ENCODE results near the gene CD244. TPM values are rescaled to one million over a fixed set of nuclear protein-coding genes. Genes with fewer than 3 reads are reported as not detected.

The CD244 gene
- polyA plus RNA-seq, 1 donor from 2014 or later, result not detected

- no peaks in the 10 kb centered on the region for H3K9me2 ChIP-seq (ENCODE audit: insufficient read depth, low read length)
- H3F3A ChIP-seq (ENCODE audit: insufficient read depth, low read length, poor library complexity, severe bottlenecking), result no peaks in the 10 kb centered on the region
- H3K9me3 ChIP-seq (ENCODE audit: low read length), result no peaks in the 10 kb centered on the region
- H3K4me2 ChIP-seq (ENCODE audit: low read length), result no peak overlapping the region
- no peak overlapping the region for H3K4me3 ChIP-seq (ENCODE audit: low read length)
- no peaks in the 10 kb centered on the region for H3K79me2 ChIP-seq (replicated peaks; ENCODE audit: insufficient read depth, low read length)
- H4K20me1 ChIP-seq (ENCODE audit: insufficient read depth), result no peaks in the 10 kb centered on the region
- no peak for TF ChIP-seq POLR2AphosphoS5 (IDR thresholded peaks at IDR 0.05)
- no peak for TF ChIP-seq TAF1 (IDR thresholded peaks at IDR 0.05; ENCODE audit: low read depth)
- TF ChIP-seq EZH2 (IDR thresholded peaks at IDR 0.05; ENCODE audit: borderline replicate concordance, insufficient read depth, low read length, poor library complexity, severe bottlenecking), result no peak
- no peak for TF ChIP-seq REST (IDR thresholded peaks at IDR 0.05; ENCODE audit: borderline replicate concordance)
- no peak for TF ChIP-seq CTCF (IDR thresholded peaks at IDR 0.05; ENCODE audit: poor library complexity, severe bottlenecking)
- TF ChIP-seq EP300 (conservative IDR thresholded peaks at IDR 0.05; ENCODE audit: poor library complexity, severe bottlenecking), result no peak
- no peak for TF ChIP-seq SMC3 (conservative IDR thresholded peaks at IDR 0.05; ENCODE audit: poor library complexity)
- TF ChIP-seq MXI1 (conservative IDR thresholded peaks at IDR 0.05; ENCODE audit: poor library complexity, severe bottlenecking), result no peak
- TF ChIP-seq RAD21 (conservative IDR thresholded peaks at IDR 0.05), result no peak
- no peak overlapping the region for H2AFZ ChIP-seq (ENCODE audit: low read depth, low read length)
- no peak overlapping the region for H3K9ac ChIP-seq (ENCODE audit: low read length)
- no peak overlapping the region for H3K27ac ChIP-seq (ENCODE audit: low read length)
- H3K27me3 ChIP-seq (ENCODE audit: insufficient read depth, low read depth, low read length), result no peaks in the 10 kb centered on the region
- no peaks in the 10 kb centered on the region for H3K36me3 ChIP-seq (ENCODE audit: insufficient read depth, low read length)
Observed at GRCh38 chr1:160827418-160827817, 35.3 kb downstream of the CD244 start.

- TF ChIP-seq EP300 (conservative IDR thresholded peaks at IDR 0.05; ENCODE audit: poor library complexity, severe bottlenecking), result no peak
- TF ChIP-seq TAF1 (IDR thresholded peaks at IDR 0.05; ENCODE audit: low read depth), result no peak
- H2AFZ ChIP-seq (ENCODE audit: low read depth, low read length), result no peak overlapping the region
Observed at GRCh38 chr1:160826546-160826945, 36.1 kb downstream of the CD244 start.

GRCh38 chr1:160823296-160823695 is 39.4 kb downstream of the CD244 start:
- no peaks in the 10 kb centered on the region for H3K27me3 ChIP-seq (ENCODE audit: insufficient read depth, low read depth, low read length)
- no peak overlapping the region for H3K27ac ChIP-seq (ENCODE audit: low read length)
- H3K36me3 ChIP-seq (ENCODE audit: insufficient read depth, low read length), result no peaks in the 10 kb centered on the region
- H3K9me3 ChIP-seq (ENCODE audit: low read length), result no peaks in the 10 kb centered on the region
- no peak overlapping the region for H3K4me2 ChIP-seq (ENCODE audit: low read length)
- TF ChIP-seq CTCF (IDR thresholded peaks at IDR 0.05; ENCODE audit: poor library complexity, severe bottlenecking), result no peak
- TF ChIP-seq RAD21 (conservative IDR thresholded peaks at IDR 0.05), result no peak
- TF ChIP-seq EZH2 (IDR thresholded peaks at IDR 0.05; ENCODE audit: borderline replicate concordance, insufficient read depth, low read length, poor library complexity, severe bottlenecking), result no peak
- TF ChIP-seq EP300 (conservative IDR thresholded peaks at IDR 0.05; ENCODE audit: poor library complexity, severe bottlenecking), result no peak
- no peak for TF ChIP-seq POLR2AphosphoS5 (IDR thresholded peaks at IDR 0.05)
- no peak for TF ChIP-seq MXI1 (conservative IDR thresholded peaks at IDR 0.05; ENCODE audit: poor library complexity, severe bottlenecking)
- no peak overlapping the region for H3K4me3 ChIP-seq (ENCODE audit: low read length)
- no peak overlapping the region for H2AFZ ChIP-seq (ENCODE audit: low read depth, low read length)
- no peaks in the 10 kb centered on the region for H3F3A ChIP-seq (ENCODE audit: insufficient read depth, low read length, poor library complexity, severe bottlenecking)
- H3K9ac ChIP-seq (ENCODE audit: low read length), result no peak overlapping the region
- H4K20me1 ChIP-seq (ENCODE audit: insufficient read depth), result no peaks in the 10 kb centered on the region
- H3K9me2 ChIP-seq (ENCODE audit: insufficient read depth, low read length), result no peaks in the 10 kb centered on the region
- H3K79me2 ChIP-seq (replicated peaks; ENCODE audit: insufficient read depth, low read length), result no peaks in the 10 kb centered on the region

More at GRCh38 chr1:160826546-160826945, 36.1 kb downstream of the CD244 start:
- Histone ChIP-seq H3K79me2 (replicated peaks; ENCODE audit: insufficient read depth, low read length) (no peaks in the 10 kb centered on the region), H3K27ac (ENCODE audit: low read length) (no peak overlapping the region), H3K36me3 (ENCODE audit: insufficient read depth, low read length) (no peaks in the 10 kb centered on the region), H3K4me2 (ENCODE audit: low read length) (no peak overlapping the region), H3K27me3 (ENCODE audit: insufficient read depth, low read depth, low read length) (no peaks in the 10 kb centered on the region), H3K9me3 (ENCODE audit: low read length) (no peaks in the 10 kb centered on the region), H3F3A (ENCODE audit: insufficient read depth, low read length, poor library complexity, severe bottlenecking) (no peaks in the 10 kb centered on the region), H4K20me1 (ENCODE audit: insufficient read depth) (no peaks in the 10 kb centered on the region), H3K4me3 (ENCODE audit: low read length) (no peak overlapping the region), H3K9ac (ENCODE audit: low read length) (no peak overlapping the region), H3K9me2 (ENCODE audit: insufficient read depth, low read length) (no peaks in the 10 kb centered on the region)

Data from neural cell (in vitro differentiated cells).